Neural progenitor cell (in vitro differentiated cells): ENCODE data around the gene ETV6.

ENCODE experiments used
- EZH2phosphoT487 ChIP-seq: fragments of 200-600 bp; sonication (generic); IDR thresholded peaks from 2 replicates; pipeline ENCODE4 v1.6.1; 2017; ENCODE audit warnings: antibody characterized with exemption
- TF ChIP-seq, protein P1 (sequence below): fragments of 200-600 bp; sonication (generic); IDR thresholded peaks from 2 replicates; pipeline ENCODE4 v1.5.1; 2017; ENCODE audit warnings: antibody characterized with exemption, mild to moderate bottlenecking

DNA sequence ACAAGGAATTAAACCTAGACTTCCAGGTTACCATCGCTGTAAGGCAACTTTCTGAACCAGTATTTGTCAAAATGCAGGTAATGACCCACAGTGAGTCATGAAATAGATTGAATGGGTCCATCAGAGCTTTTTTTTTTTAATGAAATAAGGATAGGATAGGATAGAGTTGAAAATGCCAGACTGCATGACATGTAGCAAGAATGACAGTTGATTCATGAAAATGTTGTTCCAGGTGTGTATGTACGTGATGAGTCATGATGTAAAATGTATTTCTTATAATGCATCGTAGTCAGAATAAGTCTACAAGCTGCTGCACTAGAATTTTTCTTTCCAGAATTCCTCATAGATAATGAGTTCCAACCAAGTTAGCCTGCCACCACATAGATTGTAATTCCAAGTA lies 236.9 kb downstream of the ETV6 start:
- TF ChIP-seq, protein P1, sequence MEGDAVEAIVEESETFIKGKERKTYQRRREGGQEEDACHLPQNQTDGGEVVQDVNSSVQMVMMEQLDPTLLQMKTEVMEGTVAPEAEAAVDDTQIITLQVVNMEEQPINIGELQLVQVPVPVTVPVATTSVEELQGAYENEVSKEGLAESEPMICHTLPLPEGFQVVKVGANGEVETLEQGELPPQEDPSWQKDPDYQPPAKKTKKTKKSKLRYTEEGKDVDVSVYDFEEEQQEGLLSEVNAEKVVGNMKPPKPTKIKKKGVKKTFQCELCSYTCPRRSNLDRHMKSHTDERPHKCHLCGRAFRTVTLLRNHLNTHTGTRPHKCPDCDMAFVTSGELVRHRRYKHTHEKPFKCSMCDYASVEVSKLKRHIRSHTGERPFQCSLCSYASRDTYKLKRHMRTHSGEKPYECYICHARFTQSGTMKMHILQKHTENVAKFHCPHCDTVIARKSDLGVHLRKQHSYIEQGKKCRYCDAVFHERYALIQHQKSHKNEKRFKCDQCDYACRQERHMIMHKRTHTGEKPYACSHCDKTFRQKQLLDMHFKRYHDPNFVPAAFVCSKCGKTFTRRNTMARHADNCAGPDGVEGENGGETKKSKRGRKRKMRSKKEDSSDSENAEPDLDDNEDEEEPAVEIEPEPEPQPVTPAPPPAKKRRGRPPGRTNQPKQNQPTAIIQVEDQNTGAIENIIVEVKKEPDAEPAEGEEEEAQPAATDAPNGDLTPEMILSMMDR, result no peak
- no peak for TF ChIP-seq EZH2phosphoT487
